Measurements from ENCODE around the gene SH3BP2. TPM values are rescaled to one million over a fixed set of nuclear protein-coding genes. Genes with fewer than 3 reads are reported as not detected.
"Not testable (repeated sequence)": the region's sequence is repeated elsewhere in the genome, so short reads cannot be mapped to it uniquely, and the experiment has no call there.

The SH3BP2 gene
- total RNA-seq, 1 experiment from 2014 or later: 10.9 TPM

DNA sequence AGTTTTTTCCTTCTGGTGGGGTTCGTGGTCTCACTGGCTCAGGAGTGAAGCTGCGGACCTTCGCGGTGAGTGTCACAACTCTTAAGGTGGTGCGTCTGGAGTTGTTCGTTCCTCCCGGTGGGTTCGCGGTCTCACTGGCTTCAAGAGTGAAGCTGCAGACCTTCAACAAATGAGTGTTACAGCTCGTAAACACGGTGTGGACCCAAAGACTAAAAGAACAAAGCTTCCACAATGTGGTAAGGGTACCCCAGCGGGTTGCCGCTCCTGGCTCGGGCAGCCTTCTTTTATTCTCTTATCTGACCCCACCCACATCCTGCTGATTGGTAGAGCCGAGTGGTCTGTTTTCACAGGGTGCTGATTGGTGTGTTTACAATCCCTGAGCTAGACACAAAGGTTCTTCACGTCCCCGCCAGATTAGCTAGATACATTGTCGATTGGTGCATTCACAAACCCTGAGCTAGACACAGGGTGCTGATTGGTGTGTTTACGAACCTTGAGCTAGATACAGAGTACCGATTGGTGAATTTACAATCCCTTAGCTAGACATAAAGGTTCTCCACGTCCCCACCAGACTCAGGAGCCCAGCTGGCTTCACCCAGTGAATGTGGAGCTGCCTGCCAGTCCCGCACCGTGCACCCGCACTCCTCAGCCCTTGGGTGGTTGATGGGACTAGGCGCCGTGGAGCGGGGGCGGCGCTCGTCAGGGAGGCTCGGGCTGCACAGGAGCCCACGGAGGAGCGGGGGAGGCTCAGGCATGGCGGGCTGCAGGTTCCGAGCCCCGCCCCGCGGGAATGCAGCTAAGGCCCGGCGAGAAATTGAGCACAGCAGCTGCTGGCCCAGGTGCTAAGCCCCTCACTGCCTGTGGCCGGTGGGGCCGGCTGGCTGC lies 30.2 kb upstream of the SH3BP2 start:
- DNase-seq (ENCODE audit: low spot score): not testable (repeated sequence)

DNA sequence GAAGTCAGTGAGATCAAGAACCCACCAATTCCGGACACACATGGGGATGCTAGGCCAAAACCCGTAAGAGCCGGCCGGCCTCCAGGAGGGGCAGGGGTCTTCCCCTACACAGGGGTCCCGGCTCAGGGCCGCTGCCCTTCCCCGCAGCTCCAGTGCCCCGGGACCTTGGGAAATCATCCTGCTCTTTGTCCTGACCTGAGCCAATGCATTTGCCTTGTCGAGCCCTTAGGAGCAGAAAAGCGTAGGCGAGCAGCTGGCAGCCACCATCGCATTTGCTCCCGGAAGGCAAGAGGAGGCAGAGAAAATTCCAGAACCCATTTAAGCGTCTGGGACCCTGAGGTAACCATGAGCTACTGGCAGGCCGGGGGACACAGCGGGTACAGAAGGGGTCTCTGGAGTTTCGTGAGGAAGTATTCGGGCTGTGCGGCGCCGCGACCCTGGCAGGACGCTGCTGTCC lies 29.3 kb upstream of the SH3BP2 start:
- no peak for DNase-seq (ENCODE audit: low spot score)

DNA sequence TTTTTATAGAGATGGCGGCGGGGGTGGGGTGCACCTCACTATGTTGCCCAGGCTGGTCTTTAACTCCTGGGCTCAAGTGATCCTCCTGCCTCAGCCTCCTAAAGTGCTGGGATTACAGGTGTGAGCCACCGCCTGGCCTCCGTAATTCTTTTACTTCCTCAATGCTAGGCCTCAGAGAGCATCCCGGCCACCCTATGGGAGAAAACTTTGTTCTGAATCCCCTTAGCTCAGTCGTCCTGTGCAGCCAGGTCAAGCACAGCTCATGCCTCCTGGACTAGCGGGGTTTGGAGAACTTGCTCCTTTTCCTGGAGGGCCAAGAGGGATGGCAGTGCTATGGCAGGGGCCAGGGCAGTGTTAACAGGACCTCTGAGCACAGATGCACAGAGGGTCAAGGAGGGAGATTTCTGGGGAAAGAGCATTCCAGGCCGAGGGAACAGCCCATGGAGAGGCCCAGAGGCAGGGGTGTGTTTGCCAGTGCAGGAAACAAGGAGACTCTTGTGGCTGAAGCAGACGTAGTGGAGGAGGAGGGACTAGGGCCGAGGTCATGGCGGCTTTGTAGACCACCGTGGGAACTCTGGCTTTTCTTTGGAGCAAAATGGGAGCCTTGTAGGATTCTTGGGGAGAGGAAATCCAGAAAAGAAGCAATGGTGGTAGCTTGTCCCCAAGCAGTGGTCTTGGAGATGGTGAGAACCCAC lies 26.9 kb upstream of the SH3BP2 start:
- no peak for DNase-seq (ENCODE audit: low spot score)

DNA sequence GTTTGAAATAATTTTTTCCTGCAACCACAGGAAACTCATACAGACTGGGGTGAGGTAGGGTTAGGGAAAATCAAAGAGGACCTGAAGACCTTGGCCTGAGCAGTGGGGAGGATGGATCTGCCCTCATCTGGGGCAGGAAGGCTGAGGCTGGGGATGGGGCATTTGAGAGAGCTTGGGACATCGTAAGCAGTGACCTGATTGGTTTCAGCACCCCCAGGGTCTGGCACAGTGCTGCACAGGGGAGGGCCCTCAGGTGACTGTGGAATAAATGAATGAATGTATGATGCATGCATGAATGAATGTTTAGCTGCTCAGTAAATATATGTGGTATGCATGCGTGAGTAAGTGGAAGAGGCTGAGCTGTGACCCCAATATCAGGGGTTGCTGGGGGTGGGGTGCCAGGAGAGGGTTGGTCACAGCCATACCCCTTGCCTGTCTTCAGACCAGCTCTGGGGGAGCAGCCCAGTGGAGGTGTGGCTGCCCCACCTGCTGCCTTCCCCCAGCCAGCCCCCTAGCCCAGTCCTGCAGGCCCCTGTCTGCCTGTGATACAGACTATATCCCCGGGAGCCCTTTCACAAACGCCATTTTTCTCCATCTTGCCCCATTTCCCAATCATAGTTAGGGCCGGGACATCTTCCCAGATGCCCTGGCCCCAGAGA lies 25.7 kb upstream of the SH3BP2 start:
- no peak for DNase-seq (ENCODE audit: low spot score)

DNA sequence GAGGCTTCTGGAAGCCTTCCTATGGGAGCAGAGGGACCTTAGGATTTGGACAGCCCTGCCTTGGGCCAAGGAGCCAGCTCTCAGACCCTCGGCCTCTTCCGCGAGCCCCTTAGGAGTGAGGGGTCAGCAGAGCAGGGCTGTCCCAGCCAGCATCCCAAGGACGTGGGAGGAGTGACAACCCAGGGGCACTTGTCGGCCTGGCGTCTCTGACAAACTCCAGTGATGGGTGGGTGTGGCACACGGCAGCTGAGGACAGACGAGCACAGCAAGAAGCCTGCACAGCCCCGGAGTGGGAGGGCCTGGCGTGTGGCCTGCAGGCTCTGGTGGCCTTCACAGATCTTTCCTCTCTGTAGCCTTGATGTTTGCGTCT lies 25.2 kb upstream of the SH3BP2 start:
- DNase-seq (ENCODE audit: low spot score): no peak

DNA sequence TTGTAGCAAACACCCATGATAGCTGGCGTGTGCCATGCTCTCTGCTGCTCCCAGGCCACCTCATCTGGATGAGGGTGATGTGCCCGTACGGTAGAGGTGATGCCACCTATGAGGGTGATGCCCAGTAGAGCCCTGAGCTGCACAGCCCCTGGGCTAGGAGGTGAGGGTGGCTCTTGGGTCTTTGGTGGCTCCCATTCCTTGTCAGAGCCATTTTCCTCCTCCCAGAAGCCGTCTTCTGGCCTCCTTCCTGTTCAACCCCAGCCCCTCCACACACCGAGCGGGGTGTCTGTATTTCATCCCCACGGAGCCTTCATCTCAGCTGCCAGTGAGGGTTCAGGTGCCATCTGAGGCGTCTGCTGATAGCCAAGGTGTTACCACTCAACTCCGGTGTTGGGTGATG lies 24.8 kb upstream of the SH3BP2 start:
- DNase-seq (ENCODE audit: low spot score): no peak

DNA sequence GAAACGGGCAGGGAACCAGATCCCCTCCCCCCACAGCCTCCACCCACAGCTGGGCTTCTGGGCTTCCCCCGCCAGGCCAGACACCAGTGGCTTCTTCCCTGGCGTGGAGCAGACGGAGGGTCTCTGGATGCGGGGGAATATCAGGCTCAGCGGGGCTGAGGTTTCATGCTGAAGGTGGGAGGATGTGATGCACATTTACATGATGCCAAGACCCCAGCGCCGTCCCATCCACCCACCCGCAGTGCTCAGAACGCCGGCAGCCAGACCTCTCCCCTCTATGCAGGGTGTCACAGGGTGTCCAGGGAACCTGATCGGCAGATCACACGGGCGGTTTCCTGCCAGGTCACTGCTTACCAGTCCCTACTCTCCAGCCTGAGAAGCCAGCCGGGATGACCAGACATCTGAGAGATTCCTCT lies 24.0 kb upstream of the SH3BP2 start:
- DNase-seq (ENCODE audit: low spot score): no peak

DNA sequence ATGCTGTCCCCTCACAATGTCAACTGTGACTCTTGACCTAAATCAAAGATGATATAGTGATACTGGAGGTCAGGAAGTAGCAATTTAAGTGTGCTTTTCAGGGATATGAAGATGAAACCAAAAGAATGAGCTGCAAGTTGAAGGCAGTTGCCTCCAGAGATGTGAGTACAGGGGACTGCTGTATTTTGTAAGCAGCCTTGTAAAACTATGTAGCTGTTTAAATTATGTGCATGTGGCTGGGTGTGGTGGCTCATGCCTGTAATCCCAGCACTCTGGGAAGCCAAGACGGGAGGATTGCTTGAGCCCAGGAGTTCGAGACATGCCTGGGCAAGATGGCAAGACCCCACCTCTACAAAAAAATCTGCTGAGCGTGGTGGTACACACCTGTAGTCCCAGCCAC lies 21.6 kb upstream of the SH3BP2 start:
- DNase-seq (ENCODE audit: low spot score): no peak

DNA sequence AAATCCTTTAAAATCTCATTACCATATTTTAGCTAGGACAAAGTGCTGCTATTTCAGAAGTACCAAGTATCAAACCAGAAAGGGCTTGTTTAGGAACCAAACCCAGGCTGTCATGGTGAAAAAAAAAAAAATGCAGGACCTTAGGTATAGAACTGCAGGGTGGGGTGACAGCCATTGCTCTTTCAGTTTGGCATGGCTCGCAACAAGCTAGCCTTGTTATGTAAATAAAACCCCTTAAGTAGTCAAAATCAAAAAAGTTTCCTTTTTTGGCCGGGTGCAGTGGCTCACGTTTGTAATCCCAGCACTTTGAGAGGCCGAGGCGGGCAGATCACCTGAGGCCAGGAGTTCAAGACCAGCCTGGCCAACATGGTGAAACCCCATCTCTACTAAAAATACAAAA lies 12.2 kb upstream of the SH3BP2 start:
- not testable (repeated sequence) for DNase-seq (ENCODE audit: low spot score)

DNA sequence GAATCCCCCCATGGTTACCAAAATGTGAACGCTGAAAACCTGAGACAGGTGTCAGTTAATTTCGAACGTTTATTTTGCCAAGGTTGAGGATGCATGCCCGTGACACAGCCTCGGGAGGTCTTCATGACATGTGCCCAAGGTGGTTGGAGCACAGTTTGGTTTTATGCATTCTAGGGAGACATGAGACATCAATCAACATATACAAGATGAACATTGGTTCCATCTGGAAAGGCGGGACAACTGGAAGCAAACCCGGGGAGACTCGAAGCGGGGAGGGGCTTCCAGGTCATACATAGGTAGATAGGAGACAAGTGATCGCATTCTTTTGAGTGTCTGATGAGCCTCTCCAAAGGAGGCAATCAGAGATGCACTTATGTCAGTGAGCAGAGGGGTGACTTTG lies 11.0 kb upstream of the SH3BP2 start:
- DNase-seq (ENCODE audit: low spot score): no peak

DNA sequence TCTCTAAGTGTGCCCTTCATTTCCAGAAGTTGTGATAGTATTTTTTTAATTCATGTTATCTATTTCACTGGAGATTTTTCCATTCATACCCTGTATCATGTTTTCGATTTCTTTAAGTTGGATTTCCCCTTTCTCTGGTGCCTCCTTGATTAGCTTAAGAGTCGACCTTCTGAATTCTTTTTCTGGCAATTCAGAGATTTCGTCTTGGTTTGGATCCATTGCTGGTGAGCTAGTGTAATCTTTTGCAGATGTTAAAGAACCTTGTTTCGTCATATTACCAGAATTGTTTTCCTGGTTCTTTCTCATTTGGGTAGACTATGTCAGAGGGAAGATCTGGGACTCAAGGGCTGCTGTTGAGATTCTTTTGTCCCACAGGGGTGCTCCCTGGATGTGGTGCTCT lies 9.1 kb upstream of the SH3BP2 start:
- DNase-seq (ENCODE audit: low spot score): no peak

DNA sequence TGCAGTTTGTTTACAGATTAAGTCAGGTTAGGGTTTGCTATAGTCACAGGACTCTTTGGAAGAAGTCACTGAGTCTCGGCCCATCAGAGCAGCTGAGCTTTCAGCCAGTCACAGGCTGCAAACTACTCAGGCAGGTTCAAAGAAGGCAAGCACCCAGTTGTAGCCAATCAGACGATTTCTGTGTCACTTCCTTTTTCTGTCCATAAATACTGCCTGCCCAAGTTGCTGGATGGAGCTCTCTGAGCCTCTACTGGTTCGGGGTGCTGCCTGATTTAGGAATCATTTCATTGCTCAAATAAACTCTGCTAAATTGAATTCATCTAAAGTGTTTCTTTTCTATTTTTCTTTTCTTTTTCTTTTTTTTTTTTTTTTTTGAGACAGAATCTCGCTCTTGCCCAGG lies 7.3 kb upstream of the SH3BP2 start:
- DNase-seq (ENCODE audit: low spot score): no peak

DNA sequence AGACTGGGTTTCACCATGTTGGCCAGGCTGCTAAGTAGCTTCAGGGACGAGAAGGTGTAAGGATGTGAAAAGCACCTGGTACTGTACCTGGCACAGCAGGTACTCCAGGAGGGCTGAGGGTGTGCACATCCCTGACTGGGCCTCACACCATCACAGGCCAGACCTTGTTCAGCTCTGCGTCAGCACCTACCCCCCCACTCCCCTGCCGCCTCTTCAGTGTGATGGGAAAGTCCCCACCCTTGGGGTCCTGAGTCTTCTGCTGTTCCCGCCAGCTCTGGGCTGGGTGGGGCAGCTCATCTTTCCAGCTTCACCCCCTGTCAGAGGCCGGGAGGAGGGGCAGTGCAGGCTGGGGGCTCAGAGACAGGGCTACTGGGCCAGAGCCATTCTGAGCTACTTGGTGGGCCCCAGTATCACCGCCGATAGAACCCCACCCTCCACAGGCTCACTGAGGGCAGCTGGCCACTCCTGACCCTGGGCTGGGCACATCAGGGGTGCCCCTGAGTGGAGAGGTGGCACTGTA lies 6.7 kb upstream of the SH3BP2 start:
- DNase-seq (ENCODE audit: low spot score): no peak

DNA sequence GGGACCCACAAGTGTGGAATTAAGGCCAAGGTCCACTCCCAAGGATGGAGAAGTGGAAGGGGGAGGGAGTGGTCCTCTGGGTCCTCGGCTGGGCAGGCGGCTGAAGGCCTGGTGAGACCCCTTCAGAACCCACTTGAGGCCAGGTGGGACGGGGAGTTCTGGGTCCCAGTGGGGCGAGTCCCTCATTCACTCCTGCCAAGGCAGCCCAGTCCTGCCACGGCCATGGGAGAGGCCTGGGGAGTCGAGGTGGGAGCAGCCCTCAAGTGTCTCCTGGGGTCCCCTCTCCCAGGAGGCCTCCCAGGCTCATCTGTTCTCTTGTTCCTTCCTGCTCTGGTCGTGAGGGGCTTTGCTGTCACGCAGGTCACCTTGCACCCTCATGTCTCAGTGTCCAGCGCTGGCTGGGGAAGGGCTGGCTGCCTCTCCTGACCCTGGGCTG lies 6.1 kb upstream of the SH3BP2 start:
- no peak for DNase-seq (ENCODE audit: low spot score)

DNA sequence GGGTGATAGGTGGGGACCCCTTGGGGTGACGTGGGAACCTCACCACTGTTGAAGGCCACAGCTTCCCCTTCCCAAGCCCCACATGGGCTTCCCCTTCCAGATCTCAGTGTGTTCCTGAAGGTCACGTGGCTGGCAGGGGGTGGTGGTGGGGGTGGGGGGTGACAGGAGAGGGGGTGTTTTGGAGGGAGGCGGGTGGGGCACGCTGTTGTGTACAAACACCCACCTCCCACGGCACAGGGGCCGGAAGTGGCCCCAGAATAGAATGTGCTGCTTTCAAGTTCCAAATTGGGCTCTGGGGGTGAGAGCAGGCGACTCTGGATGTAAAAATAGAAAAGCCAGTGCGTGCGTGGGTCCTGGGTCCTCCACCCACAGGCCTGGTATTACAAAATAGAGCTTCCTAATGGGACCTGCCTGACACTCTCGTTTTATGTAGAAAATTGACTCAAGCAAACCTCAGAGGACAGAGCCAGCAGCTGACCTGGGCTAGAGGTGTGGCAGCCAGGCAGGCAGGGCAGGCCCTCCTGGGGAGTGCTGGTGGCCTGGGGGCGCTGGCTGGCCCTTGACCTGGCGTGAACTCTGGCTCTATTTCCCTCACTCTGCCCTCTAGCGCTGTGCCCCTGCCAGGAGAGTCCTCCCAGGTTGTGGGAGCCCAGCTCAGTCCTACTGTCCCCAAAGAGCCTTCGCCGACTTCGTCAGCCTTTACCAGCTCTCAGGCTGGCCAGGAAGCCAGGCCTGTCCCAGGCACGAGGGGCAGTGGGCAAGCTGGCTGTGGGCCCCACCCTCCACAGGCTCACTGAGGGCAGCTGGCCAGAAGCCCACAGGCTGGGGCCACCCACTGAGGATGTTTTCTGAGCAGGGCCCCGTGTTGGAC lies 5.4 kb upstream of the SH3BP2 start:
- no peak for DNase-seq (ENCODE audit: low spot score)

DNA sequence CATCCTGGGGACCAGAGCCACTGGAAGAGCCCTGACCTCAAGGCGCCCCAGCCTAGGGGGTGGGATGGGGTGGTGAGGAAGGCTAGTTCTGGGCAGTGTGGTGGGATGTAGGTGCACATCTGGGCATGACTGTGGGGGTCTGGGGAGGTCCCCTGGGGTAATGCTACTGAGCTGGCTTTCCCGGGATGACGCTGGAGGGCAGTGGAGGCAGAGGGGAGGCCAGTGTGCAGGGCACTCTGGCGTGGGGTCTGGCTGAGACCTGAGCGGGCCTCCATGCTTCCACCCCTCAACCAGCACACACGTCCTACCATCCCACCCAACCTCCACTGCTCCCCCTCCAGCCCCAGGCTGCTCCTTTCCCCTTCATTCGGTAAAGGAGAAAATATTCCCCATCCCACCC lies 4.8 kb upstream of the SH3BP2 start:
- DNase-seq (ENCODE audit: low spot score): no peak

DNA sequence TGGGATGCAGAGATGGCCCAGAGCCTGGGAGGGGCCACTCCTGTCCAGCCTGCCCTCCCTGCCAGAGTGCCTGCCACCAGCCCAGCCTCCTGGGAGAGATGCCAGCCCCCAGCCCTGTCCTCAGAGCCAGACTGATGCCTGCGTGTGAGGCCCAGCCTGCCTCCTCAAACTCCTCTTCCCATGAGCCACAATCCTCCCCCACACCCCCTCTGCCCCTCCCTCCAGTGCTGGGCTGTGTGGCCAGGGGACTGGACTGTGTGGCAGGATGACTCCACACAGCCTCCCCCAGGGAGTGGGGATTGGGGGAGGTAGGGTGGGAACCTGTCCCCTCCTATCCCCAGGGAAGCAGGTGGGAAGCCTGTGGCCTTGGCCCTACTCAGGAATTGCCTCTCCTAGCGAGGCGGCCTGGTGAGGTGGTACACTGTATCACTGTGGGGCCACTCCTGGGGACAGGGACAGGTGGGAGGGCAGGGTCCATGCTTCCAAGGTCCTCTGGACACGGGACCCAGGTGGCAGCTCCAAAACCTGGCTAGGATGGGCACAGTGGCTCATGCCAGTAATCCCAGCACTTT lies 4.3 kb upstream of the SH3BP2 start:
- DNase-seq (ENCODE audit: low spot score): peak; percentile 50

DNA sequence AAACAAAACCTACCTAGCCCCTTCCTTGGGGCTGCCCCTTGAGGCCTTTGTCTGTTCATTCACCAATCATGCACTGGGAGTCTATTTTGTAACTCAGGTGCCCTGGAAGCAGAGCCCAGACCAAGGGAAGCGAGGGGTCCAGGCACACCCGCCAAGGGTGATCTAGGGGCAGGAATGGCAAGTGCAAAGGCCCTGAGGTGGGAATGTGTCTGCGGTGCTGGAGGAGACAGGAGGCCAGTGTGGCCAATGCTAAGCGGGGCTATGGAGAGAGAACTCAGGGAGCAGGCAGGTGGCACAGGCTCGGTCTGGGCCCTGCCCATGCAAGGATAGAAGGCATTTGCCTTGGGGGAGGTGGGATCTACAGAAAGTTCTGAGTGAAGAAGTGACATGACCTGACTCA lies 3.5 kb upstream of the SH3BP2 start:
- no peak for DNase-seq (ENCODE audit: low spot score)

DNA sequence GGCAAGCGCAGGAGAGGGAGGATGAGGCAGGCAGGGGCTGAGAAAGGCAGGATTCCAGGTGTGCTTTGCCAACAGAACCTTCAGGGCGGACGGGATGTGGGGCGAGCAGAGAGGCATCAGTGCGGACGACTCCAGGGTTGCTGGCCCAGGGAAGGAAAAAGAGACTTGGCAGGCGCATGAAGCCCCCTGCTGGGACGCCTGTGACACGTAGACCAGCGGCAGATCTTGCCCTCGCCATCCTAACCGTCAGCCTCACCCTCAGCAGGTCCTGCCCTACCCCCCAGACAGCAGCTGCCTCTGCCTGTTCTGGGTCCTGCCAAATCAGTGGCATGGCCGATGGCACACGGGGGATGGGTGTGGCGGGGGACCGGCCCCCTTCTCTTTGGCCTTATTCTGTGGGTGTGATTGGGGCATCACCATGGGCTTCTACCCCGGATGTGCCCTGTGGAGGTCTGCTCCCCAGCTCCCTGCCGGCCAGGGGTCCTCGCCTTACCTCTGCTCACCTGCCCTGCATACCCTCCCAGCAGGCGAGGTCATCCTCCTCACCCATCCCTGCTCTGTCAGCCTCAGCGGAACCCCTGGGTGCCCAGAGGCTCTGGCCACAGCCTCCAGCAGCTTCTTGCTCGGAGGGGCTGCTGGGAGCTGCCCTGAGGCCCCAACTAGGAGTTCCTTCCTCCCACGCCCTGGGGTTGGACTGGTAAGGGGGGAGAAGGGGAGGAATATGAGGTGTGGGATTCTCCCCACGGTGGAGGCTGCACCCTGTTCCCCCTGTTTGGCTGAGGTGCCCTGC lies 2.9 kb upstream of the SH3BP2 start:
- DNase-seq (ENCODE audit: low spot score): no peak
